Measurements from ENCODE around the gene ATAT1. TPM values are rescaled to one million over a fixed set of nuclear protein-coding genes. Genes with fewer than 3 reads are reported as not detected.

ATAT1 gene
- total and polyA plus RNA-seq, 9 of the 15 experiments (the other 6 are each of a cell fraction or from before 2014, with no cell fraction given) = 0.65 to 5.8 (median 1.6) TPM

- TF ChIP-seq BCLAF1 (IDR thresholded peaks at IDR 0.05; ENCODE audit: borderline replicate concordance in 1 of 2, control insufficient read depth in 1 of 2, low read depth in 2 of 2, low read length in 1 of 2) (no peak), MAFK (IDR thresholded peaks at IDR 0.05; ENCODE audit: low read length) (peak; percentile 29; the same call in 1 of the 2 replicates), NCOA4 (IDR thresholded peaks at IDR 0.05; ENCODE audit: partially characterized antibody) (no peak), CTBP1 (IDR thresholded peaks at IDR 0.05; ENCODE audit: borderline replicate concordance) (0 out of 2 replicates have a peak, but pooled peaks have one; percentile 10), ZNF436 (CRISPR knock-in tag; IDR thresholded peaks at IDR 0.05) (no peak; the same call in 1 of the 2 replicates), NBN (IDR thresholded peaks at IDR 0.05; ENCODE audit: low read depth) (peak; percentile 69; the same call in 1 of the 2 replicates), GATAD2A (IDR thresholded peaks at IDR 0.05) (no peak)
These were observed 11.8 kb upstream of the ATAT1 start (continued) for GRCh38 chr6:30614843-30615218.

All from K562 (cell line).